Measurements from ENCODE around the gene TNFRSF12A.

DNA sequence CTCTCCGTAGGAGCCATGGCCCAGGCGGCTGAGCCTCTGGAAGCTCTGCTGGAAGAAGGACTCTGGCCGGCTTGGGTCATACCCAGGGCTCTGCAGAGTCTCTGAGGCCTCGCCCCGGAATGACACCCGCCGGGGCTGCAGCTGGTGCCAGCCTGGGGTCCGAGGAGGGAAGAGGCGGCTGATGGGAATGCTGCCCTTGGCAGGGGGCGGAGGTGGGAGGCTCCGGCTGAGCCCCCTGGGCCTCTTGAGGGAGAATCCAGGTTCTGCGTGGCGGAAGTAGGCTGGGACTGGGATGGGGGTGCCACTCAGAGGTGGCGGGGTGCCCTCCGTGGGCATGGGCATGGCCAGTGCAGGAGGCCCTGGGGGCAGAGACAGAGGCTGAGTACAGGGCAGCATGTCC is 43.5 kb upstream of the TNFRSF12A start:
- TF ChIP-seq, protein P1, sequence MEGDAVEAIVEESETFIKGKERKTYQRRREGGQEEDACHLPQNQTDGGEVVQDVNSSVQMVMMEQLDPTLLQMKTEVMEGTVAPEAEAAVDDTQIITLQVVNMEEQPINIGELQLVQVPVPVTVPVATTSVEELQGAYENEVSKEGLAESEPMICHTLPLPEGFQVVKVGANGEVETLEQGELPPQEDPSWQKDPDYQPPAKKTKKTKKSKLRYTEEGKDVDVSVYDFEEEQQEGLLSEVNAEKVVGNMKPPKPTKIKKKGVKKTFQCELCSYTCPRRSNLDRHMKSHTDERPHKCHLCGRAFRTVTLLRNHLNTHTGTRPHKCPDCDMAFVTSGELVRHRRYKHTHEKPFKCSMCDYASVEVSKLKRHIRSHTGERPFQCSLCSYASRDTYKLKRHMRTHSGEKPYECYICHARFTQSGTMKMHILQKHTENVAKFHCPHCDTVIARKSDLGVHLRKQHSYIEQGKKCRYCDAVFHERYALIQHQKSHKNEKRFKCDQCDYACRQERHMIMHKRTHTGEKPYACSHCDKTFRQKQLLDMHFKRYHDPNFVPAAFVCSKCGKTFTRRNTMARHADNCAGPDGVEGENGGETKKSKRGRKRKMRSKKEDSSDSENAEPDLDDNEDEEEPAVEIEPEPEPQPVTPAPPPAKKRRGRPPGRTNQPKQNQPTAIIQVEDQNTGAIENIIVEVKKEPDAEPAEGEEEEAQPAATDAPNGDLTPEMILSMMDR (conservative IDR thresholded peaks at IDR 0.05; ENCODE audit: low read depth, low read length) = no peak
- TF ChIP-seq POLR2A (IDR thresholded peaks at IDR 0.05; ENCODE audit: low read depth, low read length) = no peak
- TF ChIP-seq, protein P2, sequence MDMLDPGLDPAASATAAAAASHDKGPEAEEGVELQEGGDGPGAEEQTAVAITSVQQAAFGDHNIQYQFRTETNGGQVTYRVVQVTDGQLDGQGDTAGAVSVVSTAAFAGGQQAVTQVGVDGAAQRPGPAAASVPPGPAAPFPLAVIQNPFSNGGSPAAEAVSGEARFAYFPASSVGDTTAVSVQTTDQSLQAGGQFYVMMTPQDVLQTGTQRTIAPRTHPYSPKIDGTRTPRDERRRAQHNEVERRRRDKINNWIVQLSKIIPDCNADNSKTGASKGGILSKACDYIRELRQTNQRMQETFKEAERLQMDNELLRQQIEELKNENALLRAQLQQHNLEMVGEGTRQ (IDR thresholded peaks at IDR 0.05; ENCODE audit: low read depth, low read length) = no peak
- no peak for TF ChIP-seq BHLHE40 (IDR thresholded peaks at IDR 0.05; ENCODE audit: low read depth, low read length)
- no peak for TF ChIP-seq MAFK (IDR thresholded peaks at IDR 0.05; ENCODE audit: low read depth, low read length)
- no peak for TF ChIP-seq RFX5 (IDR thresholded peaks at IDR 0.05; ENCODE audit: low read depth, low read length)
- no peak for TF ChIP-seq SMC3 (IDR thresholded peaks at IDR 0.05; ENCODE audit: low read depth, low read length)
- no peak for TF ChIP-seq RCOR1 (IDR thresholded peaks at IDR 0.05; ENCODE audit: insufficient replicate concordance, low read length)

Data from IMR-90 (cell line).